ENCODE data around the gene ZNF746.

DNA sequence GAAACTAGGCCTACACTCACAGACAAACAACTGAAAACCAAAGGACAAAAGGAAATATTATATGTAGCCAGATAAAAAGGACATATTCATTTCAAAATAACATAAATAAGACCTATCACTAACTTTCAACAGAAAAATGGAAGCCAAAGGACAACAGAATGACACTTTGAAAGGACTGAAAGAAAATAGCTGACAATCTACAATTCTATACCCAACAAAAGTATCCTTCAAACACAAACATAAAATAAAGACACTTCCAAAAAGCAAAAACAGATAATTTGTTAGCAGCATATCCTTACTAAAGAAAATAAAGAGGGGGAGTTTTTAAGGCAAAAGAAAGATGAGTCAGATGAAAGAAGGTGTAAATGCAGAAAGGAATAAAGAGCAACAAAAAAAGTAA is 7.9 kb upstream of the ZNF746 start:
- TF ChIP-seq CTCF (IDR thresholded peaks at IDR 0.05) = no peak
- TF ChIP-seq, protein P1, sequence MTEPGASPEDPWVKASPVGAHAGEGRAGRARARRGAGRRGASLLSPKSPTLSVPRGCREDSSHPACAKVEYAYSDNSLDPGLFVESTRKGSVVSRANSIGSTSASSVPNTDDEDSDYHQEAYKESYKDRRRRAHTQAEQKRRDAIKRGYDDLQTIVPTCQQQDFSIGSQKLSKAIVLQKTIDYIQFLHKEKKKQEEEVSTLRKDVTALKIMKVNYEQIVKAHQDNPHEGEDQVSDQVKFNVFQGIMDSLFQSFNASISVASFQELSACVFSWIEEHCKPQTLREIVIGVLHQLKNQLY (CRISPR knock-in tag; IDR thresholded peaks at IDR 0.05) = no peak
